Measurements from ENCODE around the gene LRCH4. TPM values are rescaled to one million over a fixed set of nuclear protein-coding genes. Genes with fewer than 3 reads are reported as not detected.

The LRCH4 gene
- polyA plus RNA-seq, 1 donor (not counting 4 experiments of a cell fraction or from before 2014, with no cell fraction given): 4.9 TPM

DNA sequence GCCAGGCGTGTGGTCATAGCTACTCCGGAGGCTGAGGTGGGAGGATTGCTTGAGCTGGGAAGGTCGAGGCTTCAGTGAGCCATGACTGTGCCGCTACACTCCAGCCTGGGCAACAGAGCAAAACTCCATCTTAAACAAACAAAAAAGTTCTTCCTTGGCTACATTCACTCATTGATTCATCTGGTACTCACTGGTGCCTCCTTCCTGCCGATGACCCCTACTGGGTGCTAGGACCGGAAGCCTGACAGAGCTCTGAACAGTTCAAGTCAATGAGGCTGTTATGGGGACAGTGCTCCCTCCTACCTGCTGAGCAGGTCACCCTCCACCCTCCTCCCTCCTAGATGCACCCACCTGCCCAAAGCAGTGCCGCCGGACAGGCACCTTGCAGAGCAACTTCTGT is 21.2 kb upstream of the LRCH4 start:
- H3K4me3 ChIP-seq (ENCODE audit: control insufficient read depth in 2 of 3, extremely low read depth in 1 of 3, insufficient read depth in 2 of 3, low read depth in 1 of 3, low read length in 3 of 3): no peak overlapping the region
- H3K9me1 ChIP-seq (ENCODE audit: control insufficient read depth, extremely low read depth, insufficient read depth, low read length): no peaks in the 10 kb centered on the region
- H3K9ac ChIP-seq (ENCODE audit: control insufficient read depth, extremely low read depth, insufficient read depth, low read length): no peak overlapping the region
- no peaks in the 10 kb centered on the region for H3K36me3 ChIP-seq (ENCODE audit: control insufficient read depth in 2 of 2, extremely low read depth in 1 of 2, insufficient read depth in 2 of 2, low read length in 2 of 2)
- no peak overlapping the region for H3K4me2 ChIP-seq (ENCODE audit: control insufficient read depth, extremely low read depth, insufficient read depth, low read depth, low read length)
- H3K9me3 ChIP-seq (ENCODE audit: control insufficient read depth, low read depth, low read length): no peaks in the 10 kb centered on the region
- no peak for DNase-seq (ENCODE audit: low read depth, low spot score)
- H3K27ac ChIP-seq (ENCODE audit: control insufficient read depth, insufficient read depth, low read length): no peak overlapping the region
- peaks cover 6% of the 10 kb centered on the region for H3K4me1 ChIP-seq (ENCODE audit: control insufficient read depth, extremely low read depth, insufficient read depth, low read length)
- TF ChIP-seq EZH2 (IDR thresholded peaks at IDR 0.05; ENCODE audit: low read length): no peak
- TF ChIP-seq, protein P1, sequence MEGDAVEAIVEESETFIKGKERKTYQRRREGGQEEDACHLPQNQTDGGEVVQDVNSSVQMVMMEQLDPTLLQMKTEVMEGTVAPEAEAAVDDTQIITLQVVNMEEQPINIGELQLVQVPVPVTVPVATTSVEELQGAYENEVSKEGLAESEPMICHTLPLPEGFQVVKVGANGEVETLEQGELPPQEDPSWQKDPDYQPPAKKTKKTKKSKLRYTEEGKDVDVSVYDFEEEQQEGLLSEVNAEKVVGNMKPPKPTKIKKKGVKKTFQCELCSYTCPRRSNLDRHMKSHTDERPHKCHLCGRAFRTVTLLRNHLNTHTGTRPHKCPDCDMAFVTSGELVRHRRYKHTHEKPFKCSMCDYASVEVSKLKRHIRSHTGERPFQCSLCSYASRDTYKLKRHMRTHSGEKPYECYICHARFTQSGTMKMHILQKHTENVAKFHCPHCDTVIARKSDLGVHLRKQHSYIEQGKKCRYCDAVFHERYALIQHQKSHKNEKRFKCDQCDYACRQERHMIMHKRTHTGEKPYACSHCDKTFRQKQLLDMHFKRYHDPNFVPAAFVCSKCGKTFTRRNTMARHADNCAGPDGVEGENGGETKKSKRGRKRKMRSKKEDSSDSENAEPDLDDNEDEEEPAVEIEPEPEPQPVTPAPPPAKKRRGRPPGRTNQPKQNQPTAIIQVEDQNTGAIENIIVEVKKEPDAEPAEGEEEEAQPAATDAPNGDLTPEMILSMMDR (optimal IDR thresholded peaks at IDR 0.05 in 1 of 3, IDR thresholded peaks at IDR 0.05 in 1 of 3, conservative IDR thresholded peaks at IDR 0.05 in 1 of 3; ENCODE audit: extremely low read depth in 1 of 3, insufficient read depth in 2 of 3, low read length in 3 of 3): no peak
- no peak for FAIRE-seq
- no peaks in the 10 kb centered on the region for H4K20me1 ChIP-seq (ENCODE audit: control insufficient read depth, extremely low read depth, insufficient read depth, low read length)
- no peak overlapping the region for H2AFZ ChIP-seq (ENCODE audit: control insufficient read depth, low read length)
- H3K79me2 ChIP-seq (ENCODE audit: control insufficient read depth, insufficient read depth, low read length): no peaks in the 10 kb centered on the region
- H3K27me3 ChIP-seq (ENCODE audit: control insufficient read depth, extremely low read depth, insufficient read depth, low read length): no peaks in the 10 kb centered on the region
- dilution Hi-C loops (cut with MboI; ENCODE audit: extremely low pct_ligation_motif_present, low sequenced_read_pairs): no loop called here

DNA sequence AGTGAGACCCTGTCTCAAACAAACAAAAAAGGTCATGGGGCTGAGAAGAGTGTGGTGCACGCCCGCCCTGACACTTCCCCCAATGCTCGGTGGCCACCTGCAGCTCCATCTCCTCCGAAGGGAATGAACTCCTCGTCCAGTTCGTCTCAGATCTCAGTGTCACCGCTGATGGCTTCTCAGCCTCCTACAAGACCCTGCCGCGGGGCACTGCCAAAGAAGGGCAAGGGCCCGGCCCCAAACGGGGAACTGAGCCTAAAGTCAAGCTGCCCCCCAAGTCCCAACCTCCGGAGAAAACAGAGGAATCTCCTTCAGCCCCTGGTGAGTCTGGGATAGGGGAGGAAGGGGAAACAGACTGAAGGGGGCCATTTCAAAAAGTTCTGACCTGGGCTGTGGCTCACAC is 20.4 kb upstream of the LRCH4 start:
- DNase-seq (ENCODE audit: low read depth, low spot score) (no peak), FAIRE-seq (no peak)
- Histone ChIP-seq H3K9me1 (ENCODE audit: control insufficient read depth, extremely low read depth, insufficient read depth, low read length) (no peaks in the 10 kb centered on the region), H3K4me2 (ENCODE audit: control insufficient read depth, extremely low read depth, insufficient read depth, low read depth, low read length) (no peak overlapping the region), H3K27me3 (ENCODE audit: control insufficient read depth, extremely low read depth, insufficient read depth, low read length) (no peaks in the 10 kb centered on the region), H3K4me1 (ENCODE audit: control insufficient read depth, extremely low read depth, insufficient read depth, low read length) (peaks cover 6% of the 10 kb centered on the region), H3K9me3 (ENCODE audit: control insufficient read depth, low read depth, low read length) (no peaks in the 10 kb centered on the region), H3K4me3 (ENCODE audit: control insufficient read depth in 2 of 3, extremely low read depth in 1 of 3, insufficient read depth in 2 of 3, low read depth in 1 of 3, low read length in 3 of 3) (no peak overlapping the region), H4K20me1 (ENCODE audit: control insufficient read depth, extremely low read depth, insufficient read depth, low read length) (no peaks in the 10 kb centered on the region), H3K36me3 (ENCODE audit: control insufficient read depth in 2 of 2, extremely low read depth in 1 of 2, insufficient read depth in 2 of 2, low read length in 2 of 2) (no peaks in the 10 kb centered on the region), H3K79me2 (ENCODE audit: control insufficient read depth, insufficient read depth, low read length) (no peaks in the 10 kb centered on the region), H3K27ac (ENCODE audit: control insufficient read depth, insufficient read depth, low read length) (no peak overlapping the region), H2AFZ (ENCODE audit: control insufficient read depth, low read length) (no peak overlapping the region), H3K9ac (ENCODE audit: control insufficient read depth, extremely low read depth, insufficient read depth, low read length) (no peak overlapping the region)
- dilution Hi-C loops (cut with MboI; ENCODE audit: extremely low pct_ligation_motif_present, low sequenced_read_pairs): no loop called here
- TF ChIP-seq, protein P1 (optimal IDR thresholded peaks at IDR 0.05 in 1 of 3, IDR thresholded peaks at IDR 0.05 in 1 of 3, conservative IDR thresholded peaks at IDR 0.05 in 1 of 3; ENCODE audit: extremely low read depth in 1 of 3, insufficient read depth in 2 of 3, low read length in 3 of 3): no peak
- TF ChIP-seq EZH2 (IDR thresholded peaks at IDR 0.05; ENCODE audit: low read length): no peak

Data from keratinocyte (primary cell).